Endothelial cell (in vitro differentiated cells): Measurements from ENCODE around the gene JAG2. TPM values are rescaled to one million over a fixed set of nuclear protein-coding genes. Genes with fewer than 3 reads are reported as not detected.

Experiments
- DNase-seq: peaks from one replicate; pipeline ENCODE4 v3.0.0; 2021; ENCODE audit warnings: low spot score
- H3K27ac Mint-ChIP-seq: one replicate; pipeline ENCODE4 v1.8.0; 2021; ENCODE audit warnings: mixed read lengths, inconsistent platforms; ENCODE audit not compliant: unreplicated experiment
- H3K27me3 Mint-ChIP-seq: one replicate; pipeline ENCODE4 v1.8.0; 2021; ENCODE audit warnings: mild to moderate bottlenecking, moderate library complexity, mixed read lengths, inconsistent platforms; ENCODE audit not compliant: unreplicated experiment
- H3K36me3 Mint-ChIP-seq: one replicate; pipeline ENCODE4 v1.8.0; 2021; ENCODE audit warnings: mild to moderate bottlenecking, low read depth, mixed read lengths, inconsistent platforms; ENCODE audit not compliant: unreplicated experiment
- H3K4me1 Mint-ChIP-seq: one replicate; pipeline ENCODE4 v1.8.0; 2021; ENCODE audit warnings: mild to moderate bottlenecking, mixed read lengths, inconsistent platforms; ENCODE audit not compliant: unreplicated experiment
- H3K4me3 Mint-ChIP-seq: one replicate; pipeline ENCODE4 v1.8.0; 2021; ENCODE audit warnings: mild to moderate bottlenecking, mixed read lengths, inconsistent platforms; ENCODE audit not compliant: unreplicated experiment
- H3K9me3 Mint-ChIP-seq: one replicate; pipeline ENCODE4 v1.8.0; 2021; ENCODE audit warnings: mixed read lengths, inconsistent platforms; ENCODE audit not compliant: unreplicated experiment
- CTCF ChIP-seq: fragments of 200-600 bp; sonication (generic); IDR thresholded peaks from one replicate; pipeline ENCODE4 v1.5.0; 2021; ENCODE audit warnings: antibody characterized with exemption; ENCODE audit not compliant: unreplicated experiment
- long read RNA-seq: library from polyadenylated mRNA; unstranded; transcript quantifications from one replicate; pipeline ENCODE4 v2.0.0, GENCODE V29; 2020; ENCODE audit not compliant: unreplicated experiment
- total RNA-seq: library from RNA; stranded (reverse); fragmentation: NEBNext Ultra II Directional; extraction: Animal tissue kit (Norgen Biotek cat#: 25700); gene quantifications from one replicate; pipeline ENCODE4 v1.2.1, GENCODE V29; 2021; ENCODE audit not compliant: unreplicated experiment

JAG2 gene
- total RNA-seq: 280 TPM
- long read RNA-seq, partial matches to known transcripts: 11 of 16 reads
- long read RNA-seq, other reads (novel, unspliced or antisense): 5 of 16 reads

- H3K4me3 Mint-ChIP-seq: peak within 1 kb of the TSS; percentile 83
- peak; percentile 61 for DNase-seq
- H3K27ac Mint-ChIP-seq: no peak within 1 kb of the TSS
- peaks cover 17% of the 10 kb centered on the region for H3K27me3 Mint-ChIP-seq
- no peaks in the 10 kb centered on the region for H3K9me3 Mint-ChIP-seq
- H3K36me3 Mint-ChIP-seq: peaks cover 6% of the 10 kb centered on the region
- H3K4me1 Mint-ChIP-seq: peaks cover 21% of the 10 kb centered on the region
- no peak for TF ChIP-seq CTCF
Observed at GRCh38 chr14:105168496-105168978, at the start of gene JAG2. Gene JAG2, minus strand, starts transcription at chr14:105168776. Its CDS starts 356 bp downstream, at chr14:105168420.

GRCh38 chr14:105217774-105218173, 49.2 kb upstream of the JAG2 start:
- TF ChIP-seq CTCF: no peak
- Mint-ChIP-seq H3K9me3 (no peaks in the 10 kb centered on the region), H3K27me3 (peaks cover 15% of the 10 kb centered on the region), H3K36me3 (peaks cover 27% of the 10 kb centered on the region), H3K27ac (no peak overlapping the region), H3K4me3 (no peak overlapping the region), H3K4me1 (peaks cover 3% of the 10 kb centered on the region)
- no peak for DNase-seq

DNA sequence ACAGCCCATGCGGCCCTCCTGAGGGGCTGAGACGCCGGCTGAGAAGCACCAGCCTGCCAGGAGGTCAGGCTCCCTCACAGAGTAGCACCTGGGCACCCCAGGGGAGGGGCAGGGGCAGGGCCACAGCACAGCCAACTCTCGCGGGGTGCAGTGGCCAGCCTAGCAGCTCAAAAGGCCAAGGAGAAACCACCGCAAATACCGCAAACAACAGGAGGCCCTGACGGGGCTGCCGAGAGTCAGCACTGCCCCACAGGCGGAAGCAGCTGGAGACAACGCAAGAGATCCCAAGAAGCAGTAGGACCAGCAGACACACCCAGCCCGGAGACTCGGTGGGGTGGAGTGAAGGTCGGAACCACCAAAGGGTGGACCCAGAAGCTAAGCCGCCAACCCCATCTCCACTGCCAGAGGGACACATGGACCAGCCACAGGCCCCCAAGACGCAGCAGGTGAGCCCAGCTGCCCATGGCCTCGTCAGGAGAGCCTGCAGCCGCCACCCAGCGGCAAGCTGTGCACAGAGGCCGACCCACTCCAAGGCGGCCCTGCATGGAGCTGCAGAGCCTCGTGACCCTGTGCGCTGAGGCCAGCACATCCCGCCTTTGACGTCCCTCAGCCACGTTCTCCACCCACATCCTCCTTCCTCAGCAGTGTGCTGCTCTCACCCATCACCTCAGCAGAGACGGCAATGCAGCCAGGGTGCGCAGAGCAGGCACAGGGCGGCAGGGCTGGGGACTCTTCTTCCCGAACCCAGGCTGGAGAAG, 48.1 kb upstream of the JAG2 start:
- no peak overlapping the region for H3K4me3 Mint-ChIP-seq
- no peak for TF ChIP-seq CTCF
- no peak for DNase-seq

GRCh38 chr14:105215602-105216001, 47.0 kb upstream of the JAG2 start:
- H3K4me3 Mint-ChIP-seq: no peak overlapping the region
- no peaks in the 10 kb centered on the region for H3K9me3 Mint-ChIP-seq
- DNase-seq: no peak
- no peaks in the 10 kb centered on the region for H3K4me1 Mint-ChIP-seq
- peaks cover 23% of the 10 kb centered on the region for H3K36me3 Mint-ChIP-seq
- H3K27ac Mint-ChIP-seq: no peak overlapping the region
- H3K27me3 Mint-ChIP-seq: peaks cover 15% of the 10 kb centered on the region
- TF ChIP-seq CTCF: no peak

More for the DNA sequence above, 48.1 kb upstream of the JAG2 start:
- H3K27me3 Mint-ChIP-seq: peaks cover 15% of the 10 kb centered on the region
- no peaks in the 10 kb centered on the region for H3K9me3 Mint-ChIP-seq
- peaks cover 20% of the 10 kb centered on the region for H3K36me3 Mint-ChIP-seq
- no peaks in the 10 kb centered on the region for H3K4me1 Mint-ChIP-seq
- no peak overlapping the region for H3K27ac Mint-ChIP-seq

- DNase-seq: no peak
- Mint-ChIP-seq H3K4me3 (no peak overlapping the region), H3K9me3 (no peaks in the 10 kb centered on the region), H3K27me3 (peaks cover 12% of the 10 kb centered on the region), H3K27ac (no peak overlapping the region), H3K36me3 (peaks cover 24% of the 10 kb centered on the region), H3K4me1 (no peaks in the 10 kb centered on the region)
- TF ChIP-seq CTCF: no peak
Observed at GRCh38 chr14:105214324-105214915, 45.8 kb upstream of the JAG2 start.
